HCT116 (cell line): ENCODE measurements around the gene RAP1B.

ENCODE experiments used
- EGR1 ChIP-seq: IDR thresholded peaks from 2 replicates; pipeline ENCODE4 v1.6.1; 2012; ENCODE audit warnings: low read depth
- POLR2A ChIP-seq: IDR thresholded peaks from 2 replicates; pipeline ENCODE4 v1.7.0; 2011; ENCODE audit warnings: borderline replicate concordance; ENCODE audit not compliant: insufficient read depth, insufficient read length; ENCODE audit errors: extremely low read depth
- POLR2AphosphoS5 ChIP-seq: IDR thresholded peaks from 2 replicates; pipeline ENCODE4 v1.6.1; 2011; ENCODE audit warnings: mild to moderate bottlenecking, low read depth, low read length, moderate library complexity
- ZFX ChIP-seq: fragments of 450-650 bp; IDR thresholded peaks from 2 replicates; pipeline ENCODE4 v1.6.1; 2017
- ZNF274 ChIP-seq: fragments of 200-500 bp; sonication (Bioruptor generic); IDR thresholded peaks from 2 replicates; pipeline ENCODE4 v1.6.1; 2014; ENCODE audit warnings: mild to moderate bottlenecking, low read depth, low read length, inconsistent platforms
- TF ChIP-seq, protein P1 (sequence below): IDR thresholded peaks from 2 replicates; pipeline ENCODE4 v1.6.1; 2012
- TF ChIP-seq, protein P2 (sequence below): IDR thresholded peaks from 2 replicates; pipeline ENCODE4 v1.6.1; 2012; ENCODE audit warnings: low read depth
- TF ChIP-seq, protein P3 (sequence below), 3 experiments: fragments of 200-600 bp in 1 of 3; sonication (generic) in 1 of 3; IDR thresholded peaks in 2 of 3; conservative IDR thresholded peaks in 1 of 3; 2 replicates each; pipeline ENCODE4 v1.5.1; 2012 to 2017; ENCODE audit warnings: low read depth in 2 of 3, low read length in 2 of 3, antibody characterized with exemption in 1 of 3, borderline replicate concordance in 1 of 3, control low read depth in 1 of 3, mild to moderate bottlenecking in 1 of 3, mixed read lengths in 1 of 3, mixed run types in 1 of 3, moderate library complexity in 1 of 3; ENCODE audit not compliant: insufficient read depth in 1 of 3

DNA sequence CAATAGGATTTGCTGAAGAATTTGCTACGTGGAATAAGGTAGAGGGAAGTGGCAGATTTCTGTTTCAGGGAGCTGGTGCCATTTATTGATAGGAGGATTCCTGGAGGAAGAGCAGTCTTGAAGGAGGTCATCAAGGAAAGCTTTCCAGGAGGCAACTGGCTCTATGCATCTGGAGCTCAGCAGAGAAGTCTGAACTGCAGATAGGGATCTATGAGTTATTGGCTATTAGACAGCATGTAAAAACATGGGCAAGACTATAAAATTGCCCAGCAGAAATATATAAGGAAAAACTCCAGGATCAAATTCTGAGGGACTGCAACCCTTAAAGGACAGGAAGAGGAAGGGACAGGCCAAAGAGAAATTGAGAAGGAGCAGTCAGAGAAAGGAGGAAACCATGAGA, 8.9 kb upstream of the RAP1B start:
- TF ChIP-seq, protein P1, sequence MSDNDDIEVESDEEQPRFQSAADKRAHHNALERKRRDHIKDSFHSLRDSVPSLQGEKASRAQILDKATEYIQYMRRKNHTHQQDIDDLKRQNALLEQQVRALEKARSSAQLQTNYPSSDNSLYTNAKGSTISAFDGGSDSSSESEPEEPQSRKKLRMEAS: no peak
- TF ChIP-seq POLR2A (no peak), ZFX (no peak), POLR2AphosphoS5 (no peak), ZNF274 (no peak), EGR1 (no peak)
- TF ChIP-seq, protein P2, sequence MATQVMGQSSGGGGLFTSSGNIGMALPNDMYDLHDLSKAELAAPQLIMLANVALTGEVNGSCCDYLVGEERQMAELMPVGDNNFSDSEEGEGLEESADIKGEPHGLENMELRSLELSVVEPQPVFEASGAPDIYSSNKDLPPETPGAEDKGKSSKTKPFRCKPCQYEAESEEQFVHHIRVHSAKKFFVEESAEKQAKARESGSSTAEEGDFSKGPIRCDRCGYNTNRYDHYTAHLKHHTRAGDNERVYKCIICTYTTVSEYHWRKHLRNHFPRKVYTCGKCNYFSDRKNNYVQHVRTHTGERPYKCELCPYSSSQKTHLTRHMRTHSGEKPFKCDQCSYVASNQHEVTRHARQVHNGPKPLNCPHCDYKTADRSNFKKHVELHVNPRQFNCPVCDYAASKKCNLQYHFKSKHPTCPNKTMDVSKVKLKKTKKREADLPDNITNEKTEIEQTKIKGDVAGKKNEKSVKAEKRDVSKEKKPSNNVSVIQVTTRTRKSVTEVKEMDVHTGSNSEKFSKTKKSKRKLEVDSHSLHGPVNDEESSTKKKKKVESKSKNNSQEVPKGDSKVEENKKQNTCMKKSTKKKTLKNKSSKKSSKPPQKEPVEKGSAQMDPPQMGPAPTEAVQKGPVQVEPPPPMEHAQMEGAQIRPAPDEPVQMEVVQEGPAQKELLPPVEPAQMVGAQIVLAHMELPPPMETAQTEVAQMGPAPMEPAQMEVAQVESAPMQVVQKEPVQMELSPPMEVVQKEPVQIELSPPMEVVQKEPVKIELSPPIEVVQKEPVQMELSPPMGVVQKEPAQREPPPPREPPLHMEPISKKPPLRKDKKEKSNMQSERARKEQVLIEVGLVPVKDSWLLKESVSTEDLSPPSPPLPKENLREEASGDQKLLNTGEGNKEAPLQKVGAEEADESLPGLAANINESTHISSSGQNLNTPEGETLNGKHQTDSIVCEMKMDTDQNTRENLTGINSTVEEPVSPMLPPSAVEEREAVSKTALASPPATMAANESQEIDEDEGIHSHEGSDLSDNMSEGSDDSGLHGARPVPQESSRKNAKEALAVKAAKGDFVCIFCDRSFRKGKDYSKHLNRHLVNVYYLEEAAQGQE: no peak
- TF ChIP-seq, protein P3, sequence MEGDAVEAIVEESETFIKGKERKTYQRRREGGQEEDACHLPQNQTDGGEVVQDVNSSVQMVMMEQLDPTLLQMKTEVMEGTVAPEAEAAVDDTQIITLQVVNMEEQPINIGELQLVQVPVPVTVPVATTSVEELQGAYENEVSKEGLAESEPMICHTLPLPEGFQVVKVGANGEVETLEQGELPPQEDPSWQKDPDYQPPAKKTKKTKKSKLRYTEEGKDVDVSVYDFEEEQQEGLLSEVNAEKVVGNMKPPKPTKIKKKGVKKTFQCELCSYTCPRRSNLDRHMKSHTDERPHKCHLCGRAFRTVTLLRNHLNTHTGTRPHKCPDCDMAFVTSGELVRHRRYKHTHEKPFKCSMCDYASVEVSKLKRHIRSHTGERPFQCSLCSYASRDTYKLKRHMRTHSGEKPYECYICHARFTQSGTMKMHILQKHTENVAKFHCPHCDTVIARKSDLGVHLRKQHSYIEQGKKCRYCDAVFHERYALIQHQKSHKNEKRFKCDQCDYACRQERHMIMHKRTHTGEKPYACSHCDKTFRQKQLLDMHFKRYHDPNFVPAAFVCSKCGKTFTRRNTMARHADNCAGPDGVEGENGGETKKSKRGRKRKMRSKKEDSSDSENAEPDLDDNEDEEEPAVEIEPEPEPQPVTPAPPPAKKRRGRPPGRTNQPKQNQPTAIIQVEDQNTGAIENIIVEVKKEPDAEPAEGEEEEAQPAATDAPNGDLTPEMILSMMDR (IDR thresholded peaks at IDR 0.05 in 2 of 3, conservative IDR thresholded peaks at IDR 0.05 in 1 of 3; ENCODE audit: borderline replicate concordance in 1 of 3, insufficient read depth in 1 of 3, low read depth in 2 of 3, low read length in 2 of 3): no peak
